HEK293 (cell line): Measurements from ENCODE around the gene TMEM205.

Experiments
- BCL11A ChIP-seq: fragments of 450-650 bp; formaldehyde crosslinking; IDR thresholded peaks from 2 replicates; pipeline ENCODE4 v1.5.1; 2016; ENCODE audit warnings: low read depth, missing biosample characterization, missing genetic modification characterization
- FEZF1 ChIP-seq: fragments of 450-650 bp; formaldehyde crosslinking; IDR thresholded peaks from 2 replicates; pipeline ENCODE4 v1.5.1; 2016; ENCODE audit warnings: missing biosample characterization, missing genetic modification characterization
- GLIS2 ChIP-seq: fragments of 450-650 bp; formaldehyde crosslinking; IDR thresholded peaks from 2 replicates; pipeline ENCODE4 v1.5.1; 2016; ENCODE audit warnings: missing biosample characterization, missing genetic modification characterization
- KLF1 ChIP-seq: fragments of 450-650 bp; formaldehyde crosslinking; IDR thresholded peaks from 2 replicates; pipeline ENCODE4 v1.5.1; 2016; ENCODE audit warnings: missing biosample characterization, missing genetic modification characterization
- ZBTB20 ChIP-seq: fragments of 450-650 bp; formaldehyde crosslinking; IDR thresholded peaks from 2 replicates; pipeline ENCODE4 v1.5.1; 2016; ENCODE audit warnings: missing biosample characterization, missing genetic modification characterization
- ZBTB8A ChIP-seq: fragments of 450-650 bp; formaldehyde crosslinking; IDR thresholded peaks from 2 replicates; pipeline ENCODE4 v1.5.1; 2016; ENCODE audit warnings: missing biosample characterization, missing genetic modification characterization
- ZFP37 ChIP-seq: fragments of 450-650 bp; formaldehyde crosslinking; IDR thresholded peaks from 2 replicates; pipeline ENCODE4 v1.5.1; 2016; ENCODE audit warnings: missing biosample characterization, missing genetic modification characterization
- ZFP69B ChIP-seq: fragments of 450-650 bp; formaldehyde crosslinking; IDR thresholded peaks from 2 replicates; pipeline ENCODE4 v1.5.1; 2016; ENCODE audit warnings: missing biosample characterization, missing genetic modification characterization
- ZNF121 ChIP-seq: fragments of 450-650 bp; formaldehyde crosslinking; IDR thresholded peaks from 2 replicates; pipeline ENCODE4 v1.5.1; 2016; ENCODE audit warnings: missing biosample characterization, missing genetic modification characterization
- ZNF157 ChIP-seq: fragments of 450-650 bp; formaldehyde crosslinking; IDR thresholded peaks from 2 replicates; pipeline ENCODE4 v1.5.1; 2016; ENCODE audit warnings: missing biosample characterization, missing genetic modification characterization
- ZNF169 ChIP-seq: fragments of 450-650 bp; formaldehyde crosslinking; IDR thresholded peaks from 2 replicates; pipeline ENCODE4 v1.5.1; 2016; ENCODE audit warnings: missing biosample characterization, missing genetic modification characterization
- ZNF248 ChIP-seq: fragments of 450-650 bp; formaldehyde crosslinking; IDR thresholded peaks from 2 replicates; pipeline ENCODE4 v1.5.1; 2017; ENCODE audit warnings: missing biosample characterization, missing genetic modification characterization
- ZNF366 ChIP-seq: fragments of 450-650 bp; formaldehyde crosslinking; conservative IDR thresholded peaks from 2 replicates; pipeline ENCODE4 v1.5.1; 2016; ENCODE audit warnings: missing biosample characterization, missing genetic modification characterization
- ZNF37A ChIP-seq: fragments of 450-650 bp; IDR thresholded peaks from 2 replicates; pipeline ENCODE4 v1.5.1; 2018; ENCODE audit warnings: missing biosample characterization, missing genetic modification characterization
- ZNF391 ChIP-seq: fragments of 450-650 bp; formaldehyde crosslinking; IDR thresholded peaks from 2 replicates; pipeline ENCODE4 v1.5.1; 2016; ENCODE audit warnings: low read depth, missing biosample characterization, missing genetic modification characterization, borderline replicate concordance
- ZNF501 ChIP-seq: fragments of 450-650 bp; formaldehyde crosslinking; IDR thresholded peaks from 2 replicates; pipeline ENCODE4 v1.5.1; 2016; ENCODE audit warnings: missing biosample characterization, missing genetic modification characterization
- ZNF510 ChIP-seq: fragments of 450-650 bp; formaldehyde crosslinking; IDR thresholded peaks from 2 replicates; pipeline ENCODE4 v1.5.1; 2018; ENCODE audit warnings: mild to moderate bottlenecking, missing genetic modification characterization, missing biosample characterization; ENCODE audit not compliant: insufficient replicate concordance
- ZNF521 ChIP-seq: fragments of 450-650 bp; formaldehyde crosslinking; IDR thresholded peaks from 2 replicates; pipeline ENCODE4 v1.5.1; 2017; ENCODE audit warnings: missing biosample characterization, mild to moderate bottlenecking, missing genetic modification characterization
- ZNF544 ChIP-seq: fragments of 450-650 bp; formaldehyde crosslinking; IDR thresholded peaks from 2 replicates; pipeline ENCODE4 v1.5.0; 2017; ENCODE audit warnings: missing biosample characterization, missing genetic modification characterization
- ZNF548 ChIP-seq: fragments of 450-650 bp; formaldehyde crosslinking; IDR thresholded peaks from 2 replicates; pipeline ENCODE4 v1.5.1; 2016; ENCODE audit warnings: missing biosample characterization, missing genetic modification characterization
- ZNF658 ChIP-seq: fragments of 450-650 bp; formaldehyde crosslinking; IDR thresholded peaks from 2 replicates; pipeline ENCODE4; 2016; ENCODE audit warnings: missing biosample characterization, missing genetic modification characterization
- ZNF768 ChIP-seq: fragments of 450-650 bp; formaldehyde crosslinking; IDR thresholded peaks from 2 replicates; pipeline ENCODE4 v1.5.1; 2018; ENCODE audit warnings: missing biosample characterization, mild to moderate bottlenecking, missing genetic modification characterization
- ZNF785 ChIP-seq: fragments of 450-650 bp; formaldehyde crosslinking; IDR thresholded peaks from 2 replicates; pipeline ENCODE4 v1.5.1; 2016; ENCODE audit warnings: missing biosample characterization, missing genetic modification characterization
- TF ChIP-seq, protein P1 (sequence below): fragments of 450-650 bp; formaldehyde crosslinking; IDR thresholded peaks from 2 replicates; pipeline ENCODE4 v1.5.1; 2016; ENCODE audit warnings: missing biosample characterization, missing genetic modification characterization
- TF ChIP-seq, protein P2 (sequence below): fragments of 450-650 bp; formaldehyde crosslinking; IDR thresholded peaks from 2 replicates; pipeline ENCODE4 v1.5.1; 2016; ENCODE audit warnings: missing biosample characterization, missing genetic modification characterization, low read depth
- TF ChIP-seq, protein P3 (sequence below): fragments of 450-650 bp; formaldehyde crosslinking; IDR thresholded peaks from 2 replicates; pipeline ENCODE4 v1.5.1; 2016; ENCODE audit warnings: missing biosample characterization, missing genetic modification characterization
- TF ChIP-seq, protein P4 (sequence below): fragments of 450-650 bp; formaldehyde crosslinking; IDR thresholded peaks from 2 replicates; pipeline ENCODE4 v1.5.1; 2017; ENCODE audit warnings: missing biosample characterization, missing genetic modification characterization
- TF ChIP-seq, protein P5 (sequence below): fragments of 450-650 bp; formaldehyde crosslinking; IDR thresholded peaks from 2 replicates; pipeline ENCODE4 v1.5.1; 2016; ENCODE audit warnings: missing biosample characterization, missing genetic modification characterization
- TF ChIP-seq, protein P6 (sequence below): fragments of 450-650 bp; formaldehyde crosslinking; IDR thresholded peaks from 2 replicates; pipeline ENCODE4 v1.5.1; 2016; ENCODE audit warnings: missing biosample characterization, missing genetic modification characterization

Gene TMEM205

DNA sequence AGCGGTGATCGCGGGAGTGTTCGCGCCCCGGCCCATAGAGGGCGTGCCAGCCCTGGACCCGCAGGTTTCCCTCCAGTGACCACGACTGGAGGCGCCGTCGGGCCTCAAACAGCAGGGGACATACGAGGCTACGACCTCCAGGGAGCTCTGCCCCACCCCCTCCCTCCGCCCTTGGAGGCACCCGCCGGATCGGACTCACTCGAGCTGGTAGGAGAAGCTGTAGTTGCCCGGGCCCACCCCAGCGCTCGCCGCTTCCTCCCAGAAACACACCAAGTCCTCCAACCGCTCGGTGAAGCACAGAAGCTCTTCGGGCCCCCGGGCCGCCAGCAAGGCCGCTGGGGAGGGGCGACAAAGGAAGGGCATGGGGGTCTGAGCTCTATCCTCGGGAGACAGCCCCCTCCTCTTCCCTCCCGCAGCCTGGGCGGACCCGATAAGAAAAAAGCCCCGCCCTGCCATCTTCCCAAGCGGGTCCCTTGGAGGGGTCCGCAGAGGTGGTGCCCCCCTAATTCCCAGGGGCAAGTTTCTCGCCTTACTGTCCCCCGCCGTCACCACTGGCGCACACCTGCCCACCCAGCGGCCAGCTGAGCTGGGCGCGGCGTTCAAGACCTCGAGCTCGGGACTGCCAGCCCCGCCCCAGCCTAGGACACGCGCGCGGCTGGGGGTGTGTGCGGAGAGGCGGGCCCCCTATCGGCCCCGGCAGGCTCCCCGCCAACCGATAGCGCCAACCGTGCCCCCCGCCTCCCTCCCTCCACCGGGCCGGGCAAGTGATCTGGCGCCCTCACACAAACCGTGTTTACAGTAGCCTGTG, 37.0 kb upstream of the TMEM205 start (continued):
- TF ChIP-seq, protein P1, sequence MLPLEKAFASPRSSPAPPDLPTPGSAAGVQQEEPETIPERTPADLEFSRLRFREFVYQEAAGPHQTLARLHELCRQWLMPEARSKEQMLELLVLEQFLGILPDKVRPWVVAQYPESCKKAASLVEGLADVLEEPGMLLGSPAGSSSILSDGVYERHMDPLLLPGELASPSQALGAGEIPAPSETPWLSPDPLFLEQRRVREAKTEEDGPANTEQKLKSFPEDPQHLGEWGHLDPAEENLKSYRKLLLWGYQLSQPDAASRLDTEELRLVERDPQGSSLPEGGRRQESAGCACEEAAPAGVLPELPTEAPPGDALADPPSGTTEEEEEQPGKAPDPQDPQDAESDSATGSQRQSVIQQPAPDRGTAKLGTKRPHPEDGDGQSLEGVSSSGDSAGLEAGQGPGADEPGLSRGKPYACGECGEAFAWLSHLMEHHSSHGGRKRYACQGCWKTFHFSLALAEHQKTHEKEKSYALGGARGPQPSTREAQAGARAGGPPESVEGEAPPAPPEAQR (tag by site-specific recombination): no peak
- TF ChIP-seq ZNF248 (tag by site-specific recombination) (no peak), ZNF366 (tag by site-specific recombination) (peak; percentile 31; the same call in 1 of the 2 replicates), ZNF121 (tag by site-specific recombination) (peak; percentile 47; the same call in 1 of the 2 replicates), ZNF548 (no peak), ZFP37 (tag by site-specific recombination) (peak; percentile 71; the same call in 1 of the 2 replicates), ZBTB20 (peak; percentile 24; the same call in 1 of the 2 replicates), KLF1 (tag by site-specific recombination) (peak; percentile 90), ZNF785 (tag by site-specific recombination) (no peak), ZNF521 (tag by site-specific recombination) (no peak), FEZF1 (tag by site-specific recombination) (no peak), ZNF169 (tag by site-specific recombination) (no peak), BCL11A (tag by site-specific recombination) (peak; percentile 89), ZBTB8A (peak; percentile 55; the same call in 1 of the 2 replicates), ZNF658 (no peak), ZNF544 (tag by site-specific recombination) (no peak), ZNF157 (no peak), ZNF510 (tag by site-specific recombination) (no peak), GLIS2 (peak; percentile 91), ZFP69B (peak; percentile 93), ZNF501 (tag by site-specific recombination) (no peak), ZNF37A (tag by site-specific recombination) (no peak), ZNF391 (tag by site-specific recombination) (no peak), ZNF768 (no peak)
- TF ChIP-seq, protein P2, sequence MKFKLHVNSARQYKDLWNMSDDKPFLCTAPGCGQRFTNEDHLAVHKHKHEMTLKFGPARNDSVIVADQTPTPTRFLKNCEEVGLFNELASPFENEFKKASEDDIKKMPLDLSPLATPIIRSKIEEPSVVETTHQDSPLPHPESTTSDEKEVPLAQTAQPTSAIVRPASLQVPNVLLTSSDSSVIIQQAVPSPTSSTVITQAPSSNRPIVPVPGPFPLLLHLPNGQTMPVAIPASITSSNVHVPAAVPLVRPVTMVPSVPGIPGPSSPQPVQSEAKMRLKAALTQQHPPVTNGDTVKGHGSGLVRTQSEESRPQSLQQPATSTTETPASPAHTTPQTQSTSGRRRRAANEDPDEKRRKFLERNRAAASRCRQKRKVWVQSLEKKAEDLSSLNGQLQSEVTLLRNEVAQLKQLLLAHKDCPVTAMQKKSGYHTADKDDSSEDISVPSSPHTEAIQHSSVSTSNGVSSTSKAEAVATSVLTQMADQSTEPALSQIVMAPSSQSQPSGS (tag by site-specific recombination): no peak
- TF ChIP-seq, protein P3, sequence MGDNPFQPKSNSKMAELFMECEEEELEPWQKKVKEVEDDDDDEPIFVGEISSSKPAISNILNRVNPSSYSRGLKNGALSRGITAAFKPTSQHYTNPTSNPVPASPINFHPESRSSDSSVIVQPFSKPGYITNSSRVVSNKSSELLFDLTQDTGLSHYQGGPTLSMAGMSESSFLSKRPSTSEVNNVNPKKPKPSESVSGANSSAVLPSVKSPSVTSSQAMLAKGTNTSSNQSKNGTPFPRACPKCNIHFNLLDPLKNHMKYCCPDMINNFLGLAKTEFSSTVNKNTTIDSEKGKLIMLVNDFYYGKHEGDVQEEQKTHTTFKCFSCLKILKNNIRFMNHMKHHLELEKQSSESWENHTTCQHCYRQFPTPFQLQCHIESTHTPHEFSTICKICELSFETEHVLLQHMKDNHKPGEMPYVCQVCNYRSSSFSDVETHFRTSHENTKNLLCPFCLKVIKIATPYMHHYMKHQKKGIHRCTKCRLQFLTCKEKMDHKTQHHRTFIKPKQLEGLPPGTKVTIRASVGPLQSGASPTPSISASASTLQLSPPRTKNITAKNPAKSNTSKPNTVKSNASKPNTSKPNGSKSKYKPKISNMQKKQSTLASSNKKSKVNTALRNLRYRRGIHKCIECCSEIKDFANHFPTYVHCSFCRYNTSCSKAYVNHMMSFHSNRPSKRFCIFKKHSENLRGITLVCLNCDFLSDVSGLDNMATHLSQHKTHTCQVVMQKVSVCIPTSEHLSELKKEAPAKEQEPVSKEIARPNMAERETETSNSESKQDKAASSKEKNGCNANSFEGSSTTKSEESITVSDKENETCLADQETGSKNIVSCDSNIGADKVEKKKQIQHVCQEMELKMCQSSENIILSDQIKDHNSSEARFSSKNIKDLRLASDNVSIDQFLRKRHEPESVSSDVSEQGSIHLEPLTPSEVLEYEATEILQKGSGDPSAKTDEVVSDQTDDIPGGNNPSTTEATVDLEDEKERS (tag by site-specific recombination): no peak; the same call in 1 of the 2 replicates
- TF ChIP-seq, protein P4, sequence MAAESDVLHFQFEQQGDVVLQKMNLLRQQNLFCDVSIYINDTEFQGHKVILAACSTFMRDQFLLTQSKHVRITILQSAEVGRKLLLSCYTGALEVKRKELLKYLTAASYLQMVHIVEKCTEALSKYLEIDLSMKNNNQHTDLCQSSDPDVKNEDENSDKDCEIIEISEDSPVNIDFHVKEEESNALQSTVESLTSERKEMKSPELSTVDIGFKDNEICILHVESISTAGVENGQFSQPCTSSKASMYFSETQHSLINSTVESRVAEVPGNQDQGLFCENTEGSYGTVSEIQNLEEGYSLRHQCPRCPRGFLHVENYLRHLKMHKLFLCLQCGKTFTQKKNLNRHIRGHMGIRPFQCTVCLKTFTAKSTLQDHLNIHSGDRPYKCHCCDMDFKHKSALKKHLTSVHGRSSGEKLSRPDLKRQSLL (tag by site-specific recombination): no peak
- TF ChIP-seq, protein P5, sequence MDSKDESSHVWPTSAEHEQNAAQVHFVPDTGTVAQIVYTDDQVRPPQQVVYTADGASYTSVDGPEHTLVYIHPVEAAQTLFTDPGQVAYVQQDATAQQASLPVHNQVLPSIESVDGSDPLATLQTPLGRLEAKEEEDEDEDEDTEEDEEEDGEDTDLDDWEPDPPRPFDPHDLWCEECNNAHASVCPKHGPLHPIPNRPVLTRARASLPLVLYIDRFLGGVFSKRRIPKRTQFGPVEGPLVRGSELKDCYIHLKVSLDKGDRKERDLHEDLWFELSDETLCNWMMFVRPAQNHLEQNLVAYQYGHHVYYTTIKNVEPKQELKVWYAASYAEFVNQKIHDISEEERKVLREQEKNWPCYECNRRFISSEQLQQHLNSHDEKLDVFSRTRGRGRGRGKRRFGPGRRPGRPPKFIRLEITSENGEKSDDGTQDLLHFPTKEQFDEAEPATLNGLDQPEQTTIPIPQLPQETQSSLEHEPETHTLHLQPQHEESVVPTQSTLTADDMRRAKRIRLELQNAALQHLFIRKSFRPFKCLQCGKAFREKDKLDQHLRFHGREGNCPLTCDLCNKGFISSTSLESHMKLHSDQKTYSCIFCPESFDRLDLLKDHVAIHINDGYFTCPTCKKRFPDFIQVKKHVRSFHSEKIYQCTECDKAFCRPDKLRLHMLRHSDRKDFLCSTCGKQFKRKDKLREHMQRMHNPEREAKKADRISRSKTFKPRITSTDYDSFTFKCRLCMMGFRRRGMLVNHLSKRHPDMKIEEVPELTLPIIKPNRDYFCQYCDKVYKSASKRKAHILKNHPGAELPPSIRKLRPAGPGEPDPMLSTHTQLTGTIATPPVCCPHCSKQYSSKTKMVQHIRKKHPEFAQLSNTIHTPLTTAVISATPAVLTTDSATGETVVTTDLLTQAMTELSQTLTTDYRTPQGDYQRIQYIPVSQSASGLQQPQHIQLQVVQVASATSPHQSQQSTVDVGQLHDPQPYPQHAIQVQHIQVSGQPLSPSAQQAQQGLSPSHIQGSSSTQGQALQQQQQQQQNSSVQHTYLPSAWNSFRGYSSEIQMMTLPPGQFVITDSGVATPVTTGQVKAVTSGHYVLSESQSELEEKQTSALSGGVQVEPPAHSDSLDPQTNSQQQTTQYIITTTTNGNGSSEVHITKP (tag by site-specific recombination): peak; percentile 49; the same call in 1 of the 2 replicates
- TF ChIP-seq, protein P6, sequence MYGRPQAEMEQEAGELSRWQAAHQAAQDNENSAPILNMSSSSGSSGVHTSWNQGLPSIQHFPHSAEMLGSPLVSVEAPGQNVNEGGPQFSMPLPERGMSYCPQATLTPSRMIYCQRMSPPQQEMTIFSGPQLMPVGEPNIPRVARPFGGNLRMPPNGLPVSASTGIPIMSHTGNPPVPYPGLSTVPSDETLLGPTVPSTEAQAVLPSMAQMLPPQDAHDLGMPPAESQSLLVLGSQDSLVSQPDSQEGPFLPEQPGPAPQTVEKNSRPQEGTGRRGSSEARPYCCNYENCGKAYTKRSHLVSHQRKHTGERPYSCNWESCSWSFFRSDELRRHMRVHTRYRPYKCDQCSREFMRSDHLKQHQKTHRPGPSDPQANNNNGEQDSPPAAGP (tag by site-specific recombination): peak; percentile 69
